Stomach smooth muscle (tissue), 2 donors: Measurements from ENCODE around the gene OR2M5.

Source experiments
- H3K27ac ChIP-seq: one replicate; pipeline ENCODE4 v1.7.0; 2013; ENCODE audit warnings: mild to moderate bottlenecking, low read length, inconsistent platforms
- H3K27me3 ChIP-seq, 2 donors: one replicate each; pipeline ENCODE4 v1.7.0; 2013; ENCODE audit warnings: low read length in 2 of 2; ENCODE audit not compliant: insufficient read depth in 2 of 2, control insufficient read depth in 1 of 2
- H3K36me3 ChIP-seq, 2 donors: one replicate each; pipeline ENCODE4 v1.7.0; 2013; ENCODE audit warnings: low read length in 2 of 2; ENCODE audit not compliant: control insufficient read depth in 2 of 2, insufficient read depth in 2 of 2
- H3K4me1 ChIP-seq: one replicate; pipeline ENCODE4 v1.7.0; 2013; ENCODE audit warnings: low read length; ENCODE audit not compliant: control insufficient read depth, insufficient read depth
- H3K4me3 ChIP-seq, 2 donors: one replicate each; pipeline ENCODE4 v1.7.0; 2013; ENCODE audit warnings: low read length in 2 of 2
- H3K9ac ChIP-seq, 2 donors: one replicate each; pipeline ENCODE4 v1.7.0; 2013; ENCODE audit warnings: low read length in 2 of 2, mild to moderate bottlenecking in 1 of 2
- H3K9me3 ChIP-seq, 2 donors: one replicate each; pipeline ENCODE4 v1.7.0; 2013; ENCODE audit warnings: low read length in 2 of 2; ENCODE audit not compliant: control insufficient read depth in 2 of 2
- donor health status: healthy.
- donor health status: Pancreatic carcinoma.

Gene OR2M5

DNA sequence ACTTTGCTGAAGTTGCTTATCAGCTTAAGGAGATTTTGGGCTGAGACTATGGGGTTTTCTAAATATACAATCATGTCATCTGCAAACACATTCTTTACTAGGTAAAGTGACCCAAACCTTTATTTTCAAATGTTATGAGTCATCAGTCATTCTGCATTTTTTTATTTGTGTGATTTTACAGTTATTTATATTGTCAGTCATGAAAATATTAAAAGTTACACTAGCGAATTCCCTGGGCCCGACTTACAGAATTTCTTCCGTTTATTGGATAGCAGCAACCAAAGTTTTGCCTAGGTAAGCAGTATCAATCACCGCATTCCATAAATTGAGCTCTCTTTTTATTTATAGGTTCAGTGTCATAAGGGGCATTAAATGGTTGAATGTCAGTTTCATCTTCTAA lies 13.8 kb downstream of the OR2M5 start:
- no peak overlapping the region for H3K27ac ChIP-seq
- H3K36me3 ChIP-seq = no peaks in the 10 kb centered on the region
- H3K4me1 ChIP-seq = no peaks in the 10 kb centered on the region
- peaks cover 0 to 2% of the 10 kb centered on the region in 2 donors for H3K9me3 ChIP-seq
- no peak overlapping the region for H3K9ac ChIP-seq
- no peaks in the 10 kb centered on the region for H3K27me3 ChIP-seq
- H3K4me3 ChIP-seq = no peak overlapping the region

DNA sequence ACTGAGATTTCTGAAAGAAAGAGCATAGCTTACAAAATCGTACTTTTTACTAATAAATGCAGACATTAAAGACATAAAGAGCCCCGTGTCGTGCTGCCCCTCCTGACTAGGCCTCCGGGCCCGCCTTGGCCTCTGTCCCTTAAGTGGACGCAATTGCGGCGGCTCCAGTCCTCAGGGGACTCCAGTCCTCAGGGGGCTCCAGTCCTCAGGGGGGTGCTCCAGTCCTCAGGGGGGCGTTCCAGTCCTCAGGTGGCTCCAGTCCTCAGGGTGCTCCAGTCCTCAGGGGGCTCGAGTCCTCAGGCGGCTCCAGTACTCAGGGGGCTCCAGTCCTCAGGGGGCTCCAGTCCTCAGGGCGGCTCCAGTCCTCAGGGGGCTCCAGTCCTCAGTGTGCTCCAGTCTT lies 19.1 kb downstream of the OR2M5 start:
- Histone ChIP-seq H3K4me3 (no peak overlapping the region), H3K9ac (no peak overlapping the region), H3K27me3 (no peaks in the 10 kb centered on the region), H3K9me3 (peaks cover 2 to 3% of the 10 kb centered on the region in 2 donors), H3K36me3 (no peaks in the 10 kb centered on the region), H3K27ac (no peak overlapping the region), H3K4me1 (no peaks in the 10 kb centered on the region)

DNA sequence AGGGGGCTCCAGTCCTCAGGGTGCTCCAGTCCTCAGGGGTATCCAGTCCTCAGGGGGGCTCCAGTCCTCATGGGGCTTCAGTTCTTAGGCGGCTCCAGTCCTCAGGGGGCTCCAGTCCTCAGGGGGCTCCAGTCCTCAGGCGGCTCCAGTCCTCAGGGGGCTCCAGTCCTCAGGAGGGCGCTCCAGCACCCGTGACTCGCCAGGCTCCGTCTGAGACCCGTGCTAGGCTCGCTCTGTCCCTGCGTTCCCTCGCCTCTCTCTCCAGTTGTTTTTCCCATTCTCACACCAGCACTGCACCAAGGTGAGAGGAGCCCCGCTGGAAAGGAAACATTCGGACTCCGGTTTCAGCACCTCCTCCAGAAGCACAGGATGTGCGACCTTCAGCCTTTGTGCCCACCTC lies 20.2 kb downstream of the OR2M5 start:
- H3K9me3 ChIP-seq = peaks cover 0 to 3% of the 10 kb centered on the region in 2 donors
- no peak overlapping the region for H3K4me3 ChIP-seq
- no peaks in the 10 kb centered on the region for H3K36me3 ChIP-seq
- H3K27ac ChIP-seq = no peak overlapping the region
- H3K9ac ChIP-seq = no peak overlapping the region
- H3K4me1 ChIP-seq = no peaks in the 10 kb centered on the region
- no peaks in the 10 kb centered on the region for H3K27me3 ChIP-seq

DNA sequence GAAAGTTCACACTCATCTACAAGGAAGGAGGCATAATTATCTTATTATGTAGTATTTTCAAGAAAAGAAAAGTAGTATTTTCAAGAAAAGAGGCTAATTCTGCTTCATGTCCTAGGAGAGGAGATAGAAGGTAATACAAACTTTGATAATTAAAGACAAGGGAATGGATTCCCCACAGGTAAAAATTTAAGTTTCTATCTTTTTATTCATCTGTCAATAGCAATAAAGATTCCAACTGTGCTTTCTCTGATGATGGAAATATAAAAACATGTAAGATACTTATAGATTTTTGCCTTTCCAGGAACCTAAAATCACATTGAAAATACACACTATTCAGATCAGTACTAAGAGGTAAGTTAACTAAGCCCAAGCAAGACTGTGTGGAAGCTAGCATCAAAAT lies 29.6 kb downstream of the OR2M5 start, which contains the start of gene OR2M2:
OR2M2 (plus strand) TSS at position 301 of the 400 bp plus-strand sequence. CDS start 5,165 bp downstream, outside the sequence.
- Histone ChIP-seq H3K36me3 (no peaks in the 10 kb centered on the region), H3K4me3 (no peak within 1 kb of the TSS)

DNA sequence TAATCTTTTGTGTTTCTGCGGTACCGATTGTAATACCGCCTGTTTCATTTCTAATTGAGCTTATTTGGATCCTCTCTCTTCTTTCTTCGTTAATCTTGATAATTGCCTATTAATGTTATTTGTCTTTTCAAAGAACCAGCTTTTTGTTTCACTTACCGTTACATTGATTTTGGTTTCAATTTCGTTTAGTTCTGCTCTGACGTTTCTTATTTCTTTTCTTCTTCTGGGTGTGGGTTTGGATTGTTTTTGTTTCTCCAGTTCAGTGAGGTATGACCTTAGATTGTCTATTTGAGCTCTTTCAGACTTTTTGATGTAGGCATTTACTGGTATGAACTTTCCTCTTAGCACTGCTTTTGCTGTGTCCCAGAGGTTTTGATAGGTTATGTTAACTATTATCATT lies 39.0 kb downstream of the OR2M5 start:
- no peak overlapping the region for H3K27ac ChIP-seq
- no peaks in the 10 kb centered on the region for H3K36me3 ChIP-seq
- H3K4me1 ChIP-seq = no peaks in the 10 kb centered on the region
- H3K9ac ChIP-seq = no peak overlapping the region
- no peaks in the 10 kb centered on the region for H3K9me3 ChIP-seq
- no peaks in the 10 kb centered on the region for H3K27me3 ChIP-seq
- no peak overlapping the region for H3K4me3 ChIP-seq

More for the DNA sequence above, 29.6 kb downstream of the OR2M5 start, which contains the start of gene OR2M2:
- H3K27ac ChIP-seq = no peak within 1 kb of the TSS
- H3K9ac ChIP-seq = no peak within 1 kb of the TSS
- no peaks in the 10 kb centered on the region for H3K4me1 ChIP-seq
- no peaks in the 10 kb centered on the region for H3K27me3 ChIP-seq
- H3K9me3 ChIP-seq = no peaks in the 10 kb centered on the region

DNA sequence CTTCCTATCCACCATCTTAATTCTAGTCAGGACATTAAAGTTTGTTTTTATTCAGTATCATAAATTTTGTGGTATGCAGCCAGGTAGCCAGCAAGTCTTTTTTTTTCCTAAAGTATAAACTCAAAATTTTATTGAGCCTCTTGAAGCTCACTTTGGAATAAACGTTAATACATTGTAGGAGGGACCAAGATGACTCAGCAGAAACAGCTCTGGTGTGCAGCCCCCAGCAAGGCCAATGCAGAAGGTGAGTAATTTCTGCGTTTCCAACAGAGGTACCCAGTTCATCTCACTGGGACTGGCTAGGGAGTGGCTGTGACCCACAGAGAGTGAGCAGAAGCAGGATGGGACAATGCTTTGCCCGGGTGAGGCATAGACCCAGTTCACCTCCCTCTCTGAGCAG lies 42.4 kb downstream of the OR2M5 start:
- no peaks in the 10 kb centered on the region for H3K9me3 ChIP-seq
- no peak overlapping the region for H3K27ac ChIP-seq
- no peak overlapping the region for H3K9ac ChIP-seq
- no peaks in the 10 kb centered on the region for H3K4me1 ChIP-seq
- H3K27me3 ChIP-seq = no peaks in the 10 kb centered on the region
- H3K36me3 ChIP-seq = no peaks in the 10 kb centered on the region
- H3K4me3 ChIP-seq = no peak overlapping the region

DNA sequence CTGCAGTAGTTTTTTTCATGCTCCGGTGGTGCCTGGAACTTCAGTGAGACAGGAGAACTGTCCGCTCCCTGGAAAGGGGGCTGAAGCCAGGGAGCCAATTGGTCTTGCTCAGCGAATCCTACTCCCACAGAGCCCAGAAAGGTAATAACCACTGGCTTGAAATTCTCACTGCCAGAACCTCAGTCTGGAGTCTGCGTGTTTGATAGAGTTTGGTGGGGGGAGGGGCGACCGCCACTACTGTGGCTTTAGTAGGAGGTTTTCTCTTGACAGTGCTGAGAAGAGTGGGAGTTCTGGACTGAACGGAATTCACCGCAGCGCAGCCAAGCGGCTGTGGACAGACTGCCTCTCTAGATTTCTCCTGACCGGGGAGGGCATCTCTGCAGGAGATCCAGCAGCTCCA lies 44.1 kb downstream of the OR2M5 start:
- H3K36me3 ChIP-seq = no peaks in the 10 kb centered on the region
- H3K9me3 ChIP-seq = no peaks in the 10 kb centered on the region
- no peaks in the 10 kb centered on the region for H3K27me3 ChIP-seq
- no peak overlapping the region for H3K4me3 ChIP-seq
- H3K27ac ChIP-seq = no peak overlapping the region
- H3K4me1 ChIP-seq = no peaks in the 10 kb centered on the region
- no peak overlapping the region for H3K9ac ChIP-seq

DNA sequence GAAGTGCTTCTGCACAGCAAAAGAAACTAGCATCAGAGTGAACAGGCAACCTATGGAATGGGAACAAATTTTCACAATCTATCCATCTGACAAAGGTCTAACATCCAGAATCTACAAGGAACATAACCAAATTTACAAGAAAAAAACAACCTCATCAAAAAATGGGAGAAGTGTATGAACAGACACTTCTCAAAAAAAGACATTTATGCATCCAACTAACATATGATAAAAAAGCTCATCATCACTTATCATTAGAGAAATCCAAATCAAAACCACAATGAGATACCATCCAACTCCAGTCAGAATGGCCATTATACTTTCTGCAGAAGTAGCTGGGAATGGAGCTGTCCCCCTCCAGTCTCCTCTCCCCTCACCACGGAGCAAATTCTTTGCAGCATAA lies 49.2 kb downstream of the OR2M5 start:
- Histone ChIP-seq H3K4me3 (no peak overlapping the region), H3K27ac (no peak overlapping the region), H3K9ac (no peak overlapping the region), H3K4me1 (no peaks in the 10 kb centered on the region), H3K27me3 (no peaks in the 10 kb centered on the region), H3K36me3 (no peaks in the 10 kb centered on the region), H3K9me3 (peaks cover 0 to 5% of the 10 kb centered on the region in 2 donors)
